Kidney epithelial cell (primary cell): Measurements from ENCODE around the gene UNK. TPM values are rescaled to one million over a fixed set of nuclear protein-coding genes. Genes with fewer than 3 reads are reported as not detected.

Experiments used
- DNase-seq: peaks from one replicate; pipeline ENCODE4 v3.0.0-alpha.2; 2010; ENCODE audit warnings: low read depth
- H3K27me3 ChIP-seq: 2 replicates; pipeline ENCODE4 v1.6.0; 2011; ENCODE audit warnings: low read length; ENCODE audit not compliant: control insufficient read depth, insufficient read depth
- H3K36me3 ChIP-seq: 2 replicates; pipeline ENCODE4 v1.5.1; 2011; ENCODE audit warnings: low read length; ENCODE audit not compliant: control insufficient read depth, insufficient read depth
- H3K4me3 ChIP-seq: 2 replicates; pipeline ENCODE4 v1.5.1; 2011; ENCODE audit warnings: low read depth, mild to moderate bottlenecking, control low read depth, low read length
- CTCF ChIP-seq: IDR thresholded peaks from 2 replicates; pipeline ENCODE4 v1.5.1; 2011; ENCODE audit warnings: mild to moderate bottlenecking, moderate library complexity, low read length, control low read depth, inconsistent platforms; ENCODE audit not compliant: insufficient read depth, poor library complexity, severe bottlenecking
- total RNA-seq: library from RNA; depleted of rRNA; stranded (reverse); fragments of >200 nt; gene quantifications from 2 replicates; pipeline ENCODE4 v1.2.3, GENCODE V29; 2015

Gene UNK
- total RNA-seq, 1 donor from 2014 or later = 18.6 TPM

- H3K36me3 ChIP-seq = no peaks in the 10 kb centered on the region
- no peaks in the 10 kb centered on the region for H3K27me3 ChIP-seq
- TF ChIP-seq CTCF = no peak
- no peak overlapping the region for H3K4me3 ChIP-seq
- DNase-seq = no peak
Measured at GRCh38 chr17:75873587-75874322, 89.1 kb downstream of the UNK start.

GRCh38 chr17:75874323-75875181 lies 89.9 kb downstream of the UNK start:
- Histone ChIP-seq H3K4me3 (no peak overlapping the region), H3K36me3 (no peaks in the 10 kb centered on the region), H3K27me3 (no peaks in the 10 kb centered on the region)
- no peak for DNase-seq
- TF ChIP-seq CTCF = no peak

Other genes with a start within 250 kb of the UNK start
- gene MYO15B, start 197.0 kb upstream of the UNK start, total RNA-seq = 4.3 and 5.9 TPM in 2 replicates
- 0.89 and 1.7 TPM in 2 replicates for gene SMIM5, start 151.4 kb upstream of the UNK start, total RNA-seq
- 18.7 and 29.5 TPM in 2 replicates for gene RECQL5, start 117.7 kb upstream of the UNK start, total RNA-seq
- gene SAP30BP, start 117.5 kb upstream of the UNK start, total RNA-seq = 58.6 and 59.6 TPM in 2 replicates
- 17.8 and 27.9 TPM in 2 replicates for gene ITGB4, start 63.3 kb upstream of the UNK start, total RNA-seq
- gene GALK1, start 19.6 kb upstream of the UNK start, total RNA-seq = 18.7 and 21.2 TPM in 2 replicates
- gene UNC13D, start 59.6 kb downstream of the UNK start, total RNA-seq = 14.0 and 17.9 TPM in 2 replicates
- gene WBP2, start 70.5 kb downstream of the UNK start, total RNA-seq = 93.3 and 105 TPM in 2 replicates
- 56.5 and 75.8 TPM in 2 replicates for gene TRIM47, start 93.8 kb downstream of the UNK start, total RNA-seq
- gene TRIM65, start 112.1 kb downstream of the UNK start, total RNA-seq = 22.7 and 31.8 TPM in 2 replicates
- gene MRPL38, start 120.1 kb downstream of the UNK start, total RNA-seq = 36.5 and 49.4 TPM in 2 replicates
- gene FBF1, start 156.2 kb downstream of the UNK start, total RNA-seq = 3.8 and 7.3 TPM in 2 replicates
- gene ACOX1, start 194.4 kb downstream of the UNK start, total RNA-seq = 40.1 and 41.1 TPM in 2 replicates
- 28.9 and 42.0 TPM in 2 replicates for gene TEN1, start 194.4 kb downstream of the UNK start, total RNA-seq
- 7.4 and 11.5 TPM in 2 replicates for gene CDK3, start 216.0 kb downstream of the UNK start, total RNA-seq
- gene EVPL, start 242.5 kb downstream of the UNK start, total RNA-seq = 8.5 and 8.8 TPM in 2 replicates